ENCODE measurements around the gene SEPTIN7.
"Not testable (repeated sequence)": the region's sequence is repeated elsewhere in the genome, so short reads cannot be mapped to it uniquely, and the experiment has no call there.

Gene SEPTIN7

GRCh38 chr7:35800718-35801391, at the start of gene SEPTIN7:
Gene SEPTIN7, plus strand, starts transcription at chr7:35801057. Its CDS starts 153 bp downstream, at chr7:35801210.
- DNase-seq: peak; percentile 77

DNA sequence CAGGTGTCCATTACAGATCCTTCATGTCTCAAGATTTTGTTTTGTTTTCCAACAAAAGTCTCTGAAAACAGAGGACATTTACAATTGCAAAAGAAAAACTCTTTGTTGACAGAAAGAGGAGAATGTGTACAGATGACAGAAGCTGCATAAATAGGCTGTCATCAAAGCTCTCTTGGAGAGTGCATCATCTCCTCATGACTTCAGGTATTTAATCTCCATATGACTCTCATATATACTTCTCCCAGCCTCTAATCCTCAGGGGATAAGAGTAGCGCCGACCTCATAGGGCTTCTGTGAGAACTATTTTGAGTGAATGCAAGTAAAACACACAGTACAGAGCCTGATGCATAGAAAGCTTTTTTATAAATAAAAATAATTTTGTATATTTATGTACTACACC, 48.1 kb upstream of the SEPTIN7 start:
- DNase-seq: no peak

DNA sequence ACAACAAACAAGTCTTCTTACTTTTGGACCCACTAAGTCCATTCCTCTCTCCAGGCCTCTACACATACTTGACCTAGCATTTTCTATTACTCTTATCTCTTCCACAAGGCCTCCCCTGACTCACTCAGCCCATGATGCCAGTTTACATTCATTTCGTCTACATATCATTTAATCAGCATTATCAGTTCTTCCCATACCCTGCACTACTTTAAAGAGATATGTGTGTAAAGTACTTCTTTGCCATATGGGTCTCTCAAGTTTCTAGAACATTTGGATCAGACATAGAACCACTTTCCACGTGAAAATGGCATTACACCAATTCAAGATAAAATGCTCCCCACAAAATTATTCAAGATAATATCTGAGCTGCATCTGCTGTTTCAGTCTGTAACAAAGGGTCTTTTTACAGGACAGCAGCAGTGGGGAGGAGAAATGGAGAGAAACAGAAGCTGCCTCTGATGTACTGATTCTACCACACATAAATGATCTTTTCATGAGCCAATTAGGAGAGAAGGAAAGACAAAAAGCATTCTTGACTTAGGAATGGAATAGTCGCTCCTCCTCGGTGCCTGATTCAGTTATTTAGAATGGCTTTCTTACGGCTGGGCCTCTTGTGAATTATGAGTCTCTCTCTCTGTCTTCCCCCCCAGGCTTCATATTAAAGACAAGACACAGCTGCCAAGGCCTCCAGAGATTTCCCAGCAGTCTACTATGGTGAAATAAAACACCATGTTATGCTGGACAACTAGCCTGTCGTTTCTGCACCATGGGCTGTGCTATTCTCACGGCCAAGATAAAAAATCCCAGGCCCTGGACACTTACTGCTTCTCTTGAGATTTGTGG, 46.9 kb upstream of the SEPTIN7 start:
- no peak for DNase-seq

DNA sequence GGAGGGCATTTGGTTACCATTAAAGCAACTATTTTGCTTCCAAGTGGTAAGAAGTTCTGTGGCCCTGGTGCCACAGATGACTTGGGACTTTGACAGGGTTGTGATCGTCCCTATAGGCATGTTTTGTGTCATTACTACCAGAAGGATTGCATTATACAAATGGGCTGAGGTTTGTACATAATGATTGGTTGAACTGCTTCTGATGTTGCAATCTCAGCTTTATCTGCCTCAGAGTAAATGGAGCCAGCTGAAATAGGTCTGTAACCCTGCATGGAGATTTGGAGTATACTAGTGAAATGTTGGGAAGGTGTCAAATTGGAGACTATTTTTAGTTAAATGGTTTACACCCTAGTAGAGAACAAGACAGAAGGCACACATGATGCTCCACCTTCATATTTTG, 46.1 kb upstream of the SEPTIN7 start:
- DNase-seq: no peak

GRCh38 chr7:35755711-35756110, 45.1 kb upstream of the SEPTIN7 start:
- no peak for DNase-seq

DNA sequence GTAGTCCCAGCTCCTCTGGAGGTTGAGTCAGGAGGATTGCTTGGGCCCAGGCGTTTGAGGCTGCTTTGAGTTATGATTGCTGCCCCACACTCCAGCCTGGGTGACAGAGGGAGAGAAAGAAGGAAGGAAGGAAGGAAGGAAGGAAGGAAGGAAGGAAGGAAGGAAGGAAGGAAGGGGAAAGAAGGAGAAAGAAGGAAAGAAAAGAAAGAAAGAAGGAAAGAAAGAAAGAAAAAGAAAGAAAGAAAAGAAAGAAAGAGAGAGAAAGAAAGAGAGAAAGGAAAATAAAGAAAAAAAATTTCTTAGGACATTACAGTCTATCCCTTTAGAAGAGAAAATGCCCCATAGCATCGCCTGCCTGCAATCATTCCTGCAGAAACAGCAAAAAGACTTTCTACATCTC, 44.4 kb upstream of the SEPTIN7 start:
- DNase-seq: not testable (repeated sequence)

DNA sequence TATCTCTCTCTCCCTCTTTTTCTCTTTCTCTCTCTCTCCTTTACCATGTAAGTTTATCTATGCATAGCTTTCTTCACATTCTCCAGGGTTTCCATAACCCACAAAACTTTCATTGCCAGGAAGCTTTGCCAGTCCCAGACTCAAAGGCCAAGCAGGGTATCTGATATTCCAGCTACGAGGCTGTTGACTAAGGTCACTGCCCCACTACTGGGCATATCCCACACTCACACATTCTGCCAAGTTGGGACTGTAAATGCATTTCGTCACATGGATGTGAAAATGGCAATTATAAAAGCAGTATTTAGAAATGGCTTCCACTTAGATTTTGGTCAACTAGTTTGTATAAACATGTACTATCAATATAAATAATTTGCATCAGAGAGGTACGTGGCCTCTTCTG, 43.3 kb upstream of the SEPTIN7 start:
- DNase-seq: no peak

GRCh38 chr7:35758421-35758820, 42.4 kb upstream of the SEPTIN7 start:
- no peak for DNase-seq

DNA sequence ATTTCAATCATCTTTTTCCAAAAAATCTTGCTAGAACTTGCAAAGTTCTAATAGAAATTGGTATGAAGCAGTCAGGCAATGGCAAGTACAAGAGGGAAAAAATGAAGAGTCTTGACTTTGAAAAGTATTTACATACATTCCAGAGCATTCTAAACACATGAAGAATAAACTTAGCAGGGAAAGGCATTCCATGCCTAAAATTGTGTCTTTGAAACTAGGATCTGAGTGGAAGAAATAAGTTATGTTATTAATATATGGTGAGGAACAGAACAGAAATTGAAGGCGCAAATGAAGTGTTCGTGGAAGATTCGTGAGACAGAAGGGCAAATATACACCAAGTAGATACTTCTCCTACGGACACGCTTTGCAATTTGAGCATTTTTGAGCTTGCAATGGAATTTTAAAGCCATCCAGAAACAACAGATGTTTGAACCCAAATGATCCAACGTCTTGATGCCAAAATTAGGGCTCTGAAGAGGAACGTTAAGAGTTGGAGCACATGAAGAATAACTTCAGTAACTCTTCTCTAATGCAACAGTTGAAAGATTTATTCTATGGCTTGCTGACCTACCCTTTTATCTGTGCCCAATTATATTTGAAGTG, 40.6 kb upstream of the SEPTIN7 start:
- DNase-seq: no peak

DNA sequence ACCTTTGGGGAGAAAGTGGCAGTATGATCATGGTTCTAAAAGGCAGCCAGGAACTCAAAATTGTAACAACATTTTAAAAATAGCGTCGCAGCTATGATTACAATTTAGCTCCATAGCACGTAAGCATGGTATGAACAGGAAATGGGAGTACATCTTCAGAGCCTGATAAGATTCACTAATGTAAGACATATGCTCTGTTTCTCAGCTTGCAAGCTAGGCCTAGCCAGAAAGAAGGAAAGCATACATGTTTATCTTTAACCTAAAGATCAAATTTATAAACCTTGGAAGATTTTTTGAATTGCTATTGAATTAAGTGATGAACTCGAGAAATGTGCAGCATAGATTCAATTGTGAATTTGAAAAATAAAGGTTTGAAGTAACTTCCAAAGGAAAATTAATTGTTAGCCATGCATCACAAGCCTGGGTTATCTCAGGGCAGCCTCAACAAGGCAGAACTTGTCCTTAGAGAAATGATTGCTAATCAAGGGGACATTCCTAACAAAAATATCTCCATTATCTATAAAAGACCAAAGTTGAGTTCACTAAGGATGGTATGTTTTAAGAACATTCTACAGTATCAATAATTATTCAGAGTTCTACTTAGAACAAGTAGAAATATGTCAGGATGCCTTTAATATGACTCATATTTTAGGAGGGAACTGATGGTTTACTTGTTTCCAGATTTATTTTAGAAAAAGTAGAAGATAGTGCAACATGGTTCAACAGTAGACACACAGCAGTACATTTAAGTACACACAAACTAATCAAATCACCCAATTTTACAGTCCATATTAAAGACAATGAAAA, 38.8 kb upstream of the SEPTIN7 start:
- no peak for DNase-seq

GRCh38 chr7:35762781-35763180, 38.1 kb upstream of the SEPTIN7 start:
- no peak for DNase-seq

DNA sequence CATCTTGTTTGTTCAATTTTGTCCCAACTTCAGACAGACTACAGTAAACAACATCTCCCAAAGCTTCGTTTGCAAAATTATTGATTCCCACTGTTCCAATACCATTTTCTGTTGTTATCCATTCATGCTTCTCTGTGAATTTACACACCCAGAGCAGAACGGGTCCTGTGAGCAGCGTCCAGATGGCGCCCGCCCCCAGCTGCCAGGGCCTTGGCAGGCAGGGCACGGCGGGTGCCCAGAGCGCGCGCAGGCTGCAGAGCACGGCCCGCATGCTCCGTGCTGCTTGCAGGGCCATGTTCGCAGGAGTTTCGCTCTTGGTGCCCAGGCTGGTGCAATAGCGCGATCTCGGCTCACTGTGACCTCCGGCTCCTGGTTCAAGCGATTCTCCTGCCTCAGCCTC, 32.5 kb upstream of the SEPTIN7 start:
- no peak for DNase-seq

DNA sequence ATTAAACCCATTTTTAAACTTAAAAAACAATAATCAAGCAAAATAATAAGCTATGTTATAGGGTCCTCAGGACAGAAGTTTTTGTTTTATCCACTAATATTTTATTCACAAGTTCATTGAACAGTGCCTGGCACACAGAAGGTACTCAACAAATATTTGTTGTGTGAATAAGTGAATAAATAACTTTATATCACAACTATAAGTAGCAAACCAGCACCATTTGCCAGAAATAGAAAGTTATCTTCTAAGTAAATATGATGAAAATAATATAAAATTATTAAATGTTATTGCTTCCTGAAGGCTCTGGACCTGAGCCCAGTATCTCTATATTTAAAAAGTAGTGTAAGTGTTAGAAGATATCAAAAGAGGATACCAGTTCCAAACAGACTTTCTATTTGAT, 29.1 kb upstream of the SEPTIN7 start:
- DNase-seq: no peak

DNA sequence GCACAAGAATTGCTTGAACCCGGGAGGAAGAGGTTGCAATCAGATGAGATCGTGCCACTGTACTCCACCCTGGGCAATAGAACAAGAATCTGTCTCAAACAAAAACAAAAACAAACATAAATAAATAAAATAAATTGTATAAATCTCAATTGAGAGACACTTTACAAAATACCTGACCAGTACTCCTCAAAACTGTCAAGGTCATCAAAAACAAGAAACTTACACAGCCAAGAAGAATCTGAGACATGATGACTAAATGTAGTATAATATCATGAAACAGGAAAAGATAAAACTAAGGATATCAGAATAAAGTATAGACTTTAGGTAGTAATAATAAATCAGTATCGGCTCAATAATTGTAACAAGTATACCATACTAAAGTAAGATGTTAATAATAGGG, 26.9 kb upstream of the SEPTIN7 start:
- no peak for DNase-seq

DNA sequence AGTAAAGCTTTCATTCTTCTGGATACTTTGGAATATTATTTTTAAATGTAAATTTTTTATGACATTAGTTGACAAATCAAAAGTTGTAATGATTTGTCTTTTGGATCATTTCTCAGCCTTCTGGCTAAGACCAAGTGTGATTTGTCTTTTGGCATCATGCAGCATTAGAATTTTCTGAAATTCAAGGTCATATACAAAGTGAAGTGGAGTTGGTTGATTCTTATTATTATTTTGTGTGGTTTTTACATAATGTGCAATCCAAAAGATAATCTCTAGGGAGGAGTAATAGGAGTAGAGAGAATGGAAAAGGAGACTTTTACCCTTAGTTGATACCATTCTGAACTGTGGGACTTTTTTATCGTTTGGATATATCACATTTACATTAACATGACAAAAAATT, 24.2 kb upstream of the SEPTIN7 start:
- no peak for DNase-seq

GRCh38 chr7:35777121-35777520, 23.7 kb upstream of the SEPTIN7 start:
- DNase-seq: no peak

DNA sequence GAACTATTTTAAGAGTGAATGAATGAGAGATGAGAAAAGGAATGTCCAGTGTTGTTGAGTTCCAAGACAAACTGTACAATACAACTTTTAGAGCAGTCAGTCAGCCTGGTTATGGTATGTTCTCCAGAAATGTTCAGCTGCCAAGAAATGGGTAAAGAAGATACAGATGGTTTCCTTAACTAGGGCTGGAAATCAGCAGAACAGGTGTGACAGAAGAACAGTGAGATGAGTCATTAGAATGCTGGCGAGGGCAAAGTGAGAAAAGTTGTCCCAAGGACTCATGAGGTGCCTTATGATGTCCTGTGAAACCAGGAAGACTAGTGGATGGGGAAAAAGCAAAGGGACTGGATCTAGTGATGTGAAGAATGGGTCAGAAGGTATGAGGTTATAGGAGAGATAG, 20.8 kb upstream of the SEPTIN7 start:
- DNase-seq: no peak

DNA sequence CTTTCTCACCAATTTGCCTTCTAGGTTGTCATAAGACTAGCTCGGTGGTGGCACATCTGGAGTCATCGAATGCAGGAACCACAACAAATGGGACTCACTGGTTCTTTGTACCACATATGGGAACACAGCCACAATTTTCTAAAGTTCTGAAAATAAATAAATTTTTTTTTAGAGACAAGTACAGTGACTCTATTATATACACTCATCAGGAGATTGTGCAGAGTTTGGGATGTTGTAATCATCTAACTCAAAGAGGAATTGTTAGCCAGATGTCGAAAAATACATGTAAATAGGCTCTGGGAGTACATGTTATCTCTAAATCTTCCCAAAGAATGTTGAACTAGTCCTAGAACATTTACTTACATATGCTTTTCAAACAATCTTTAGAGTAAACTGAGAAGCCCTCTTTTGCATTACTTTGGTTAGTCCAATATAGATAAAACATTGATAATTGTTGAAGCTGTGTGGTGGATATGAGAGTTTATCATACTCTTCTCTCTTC, 19.6 kb upstream of the SEPTIN7 start:
- no peak for DNase-seq

GRCh38 chr7:35781767-35782515, 18.9 kb upstream of the SEPTIN7 start:
- no peak for DNase-seq

GRCh38 chr7:35784332-35784731, 16.5 kb upstream of the SEPTIN7 start:
- DNase-seq: no peak

- DNase-seq: no peak
These were observed 15.6 kb upstream of the SEPTIN7 start for GRCh38 chr7:35785250-35785649.

GRCh38 chr7:35787925-35788324, 12.9 kb upstream of the SEPTIN7 start:
- DNase-seq: no peak
